HepG2 (cell line): ENCODE measurements around the gene C6orf136. TPM values are rescaled to one million over a fixed set of nuclear protein-coding genes. Genes with fewer than 3 reads are reported as not detected.
A peak's percentile ranks its signal among the peaks of the same experiment; 100 is the strongest.

Source experiments
- ASH2L ChIP-seq: fragments of 300-600, 200-600 bp; sonication (generic); IDR thresholded peaks from 2 replicates; pipeline ENCODE4 v1.7.0; 2017; ENCODE audit warnings: low read depth, mild to moderate bottlenecking, moderate library complexity, mixed read lengths, low read length; ENCODE audit not compliant: insufficient read length
- ATF5 ChIP-seq: sonication (generic); formaldehyde crosslinking; IDR thresholded peaks from 2 replicates; pipeline ENCODE4 v1.4.0; 2020; ENCODE audit warnings: mild to moderate bottlenecking, low read depth, missing genetic modification reagents
- ATM ChIP-seq: fragments of 450-650 bp; IDR thresholded peaks from 2 replicates; pipeline ENCODE4 v1.7.1; 2017; ENCODE audit warnings: mild to moderate bottlenecking, borderline replicate concordance
- FLYWCH1 ChIP-seq: sonication (generic); formaldehyde crosslinking; IDR thresholded peaks from 2 replicates; pipeline ENCODE4 v1.8.1; 2023; ENCODE audit warnings: mild to moderate bottlenecking, missing genetic modification reagents
- FOSL1 ChIP-seq: sonication (generic); formaldehyde crosslinking; IDR thresholded peaks from 2 replicates; pipeline ENCODE4 v1.9.0; 2021; ENCODE audit warnings: missing genetic modification reagents, borderline replicate concordance
- GATAD1 ChIP-seq: IDR thresholded peaks from 2 replicates; pipeline ENCODE4 v1.6.1; 2016; ENCODE audit warnings: missing genetic modification reagents, missing compliant biosample characterization
- GMEB1 ChIP-seq: sonication (generic); formaldehyde crosslinking; IDR thresholded peaks from 2 replicates; pipeline ENCODE4 v1.5.1; 2020; ENCODE audit warnings: missing genetic modification reagents, mild to moderate bottlenecking, borderline replicate concordance
- RXRB ChIP-seq: IDR thresholded peaks from 2 replicates; pipeline ENCODE4 v1.6.1; 2016; ENCODE audit warnings: borderline replicate concordance, missing genetic modification reagents, missing compliant biosample characterization
- SOX5 ChIP-seq: IDR thresholded peaks from 2 replicates; pipeline ENCODE4 v1.6.1; 2016; ENCODE audit warnings: borderline replicate concordance
- SRY ChIP-seq: sonication (generic); formaldehyde crosslinking; IDR thresholded peaks from 2 replicates; pipeline ENCODE4 v1.8.0; 2022; ENCODE audit warnings: mild to moderate bottlenecking, missing genetic modification reagents
- THYN1 ChIP-seq: sonication (generic); formaldehyde crosslinking; IDR thresholded peaks from 2 replicates; pipeline ENCODE4 v1.8.1; 2023; ENCODE audit warnings: low read depth, mild to moderate bottlenecking, moderate library complexity, missing genetic modification reagents, borderline replicate concordance
- YEATS4 ChIP-seq: sonication (generic); formaldehyde crosslinking; IDR thresholded peaks from 2 replicates; pipeline ENCODE4 v1.4.0; 2020; ENCODE audit warnings: missing genetic modification reagents, borderline replicate concordance
- ZBTB7A ChIP-seq: sonication (generic); formaldehyde crosslinking; IDR thresholded peaks from 2 replicates; pipeline ENCODE4 v1.8.0; 2022; ENCODE audit warnings: mild to moderate bottlenecking, missing genetic modification reagents
- ZKSCAN5 ChIP-seq: sonication (generic); formaldehyde crosslinking; IDR thresholded peaks from 2 replicates; pipeline ENCODE4 v1.5.1; 2020; ENCODE audit warnings: mild to moderate bottlenecking, missing genetic modification reagents
- ZNF24 ChIP-seq: fragments of 450-650 bp; IDR thresholded peaks from 2 replicates; pipeline ENCODE4 v1.6.1; 2017; ENCODE audit warnings: antibody characterized with exemption, mild to moderate bottlenecking
- ZNF282 ChIP-seq: fragments of 450-650 bp; IDR thresholded peaks from 2 replicates; pipeline ENCODE4 v1.6.1; 2018; ENCODE audit not compliant: partially characterized antibody
- ZNF430 ChIP-seq: sonication (generic); formaldehyde crosslinking; IDR thresholded peaks from 2 replicates; pipeline ENCODE4 v1.9.0; 2021; ENCODE audit warnings: mild to moderate bottlenecking, missing genetic modification reagents
- ZNF543 ChIP-seq: sonication (generic); formaldehyde crosslinking; IDR thresholded peaks from 2 replicates; pipeline ENCODE4 v1.4.0; 2020; ENCODE audit warnings: mild to moderate bottlenecking, missing genetic modification reagents
- ZNF605 ChIP-seq: sonication (generic); formaldehyde crosslinking; IDR thresholded peaks from 2 replicates; pipeline ENCODE4 v1.8.0; 2022; ENCODE audit warnings: mild to moderate bottlenecking, missing genetic modification reagents
- ZNF724P ChIP-seq: sonication (generic); formaldehyde crosslinking; IDR thresholded peaks from 2 replicates; pipeline ENCODE4 v1.8.0; 2022; ENCODE audit warnings: missing genetic modification reagents, borderline replicate concordance
- ZNF878 ChIP-seq: sonication (generic); formaldehyde crosslinking; IDR thresholded peaks from 2 replicates; pipeline ENCODE4 v1.8.1; 2023; ENCODE audit warnings: mild to moderate bottlenecking, missing genetic modification reagents, moderate library complexity
- ZSCAN30 ChIP-seq: sonication (generic); formaldehyde crosslinking; IDR thresholded peaks from 2 replicates; pipeline ENCODE4 v1.5.0; 2020; ENCODE audit warnings: mild to moderate bottlenecking, missing genetic modification reagents
- polyA plus RNA-seq, 8 experiments: library from polyadenylated mRNA; depleted of rRNA in 3 of 8; stranded (reverse) in 7 of 8; unstranded in 1 of 8; fragments of >200 nt; fragmentation: Illumina TruSeq in 4 of 8; extraction: Trizol in 4 of 8; gene quantifications; 2 replicates each; pipeline versions ENCODE4 v1.2.1 to v1.2.3, GENCODE V29; 2011 to 2016; ENCODE audit warnings: low read depth in 4 of 8, missing spikeins in 1 of 8, mixed read lengths in 1 of 8; ENCODE audit not compliant: insufficient read depth in 1 of 8
- total RNA-seq, 5 experiments: library from RNA; depleted of rRNA; stranded (reverse); fragments of >200 nt; fragmentation: Illumina TruSeq; extraction: Trizol; gene quantifications; 2 replicates each; pipeline ENCODE4 v1.2.3, GENCODE V29; 2016; ENCODE audit warnings: low read depth in 1 of 5
- TF ChIP-seq, protein P1 (sequence below): sonication (generic); formaldehyde crosslinking; conservative IDR thresholded peaks from 2 replicates; pipeline ENCODE4 v1.4.0; 2020; ENCODE audit warnings: missing genetic modification reagents
- TF ChIP-seq, protein P2 (sequence below), 2 experiments: fragments of 450-650 bp in 1 of 2; sonication (generic) in 1 of 2; formaldehyde crosslinking; IDR thresholded peaks; 2 replicates each; pipeline versions ENCODE4 v1.5.0 to v1.8.0; 2020 to 2022; ENCODE audit warnings: mild to moderate bottlenecking in 1 of 2, missing genetic modification reagents in 1 of 2

C6orf136 gene
- total and polyA plus RNA-seq, 2 of the 13 experiments (the other 11 are each of a cell fraction or from before 2014, with no cell fraction given): 12.0 to 26.2 TPM

GRCh38 chr6:30616811-30617564, 29.9 kb upstream of the C6orf136 start, which contains the start of gene PPP1R10 (continued):
- TF ChIP-seq ZSCAN30 (peak; percentile 72; the same call in 1 of the 2 replicates), GMEB1 (CRISPR knock-in tag) (peak; percentile 97), GATAD1 (CRISPR knock-in tag) (peak; percentile 84), ZNF878 (CRISPR knock-in tag) (peak; percentile 62; the same call in 1 of the 2 replicates), THYN1 (CRISPR knock-in tag) (0 out of 2 replicates have a peak, but pooled peaks have one; percentile 49), ZNF430 (peak; percentile 58; the same call in 1 of the 2 replicates), ZNF605 (CRISPR knock-in tag) (peak; percentile 87), ATM (no peak), ASH2L (no peak), ZNF282 (no peak), ZNF24 (peak; percentile 60; the same call in 1 of the 2 replicates), SOX5 (CRISPR knock-in tag) (peak; percentile 62; the same call in 1 of the 2 replicates), ZKSCAN5 (CRISPR knock-in tag) (0 out of 2 replicates have a peak, but pooled peaks have one; percentile 19), YEATS4 (peak; percentile 82), SRY (CRISPR knock-in tag) (no peak), FLYWCH1 (CRISPR knock-in tag) (no peak), ZNF724P (CRISPR knock-in tag) (no peak), FOSL1 (CRISPR knock-in tag) (no peak), RXRB (CRISPR knock-in tag) (peak; percentile 43; the same call in 1 of the 2 replicates), ATF5 (CRISPR knock-in tag) (no peak), ZBTB7A (CRISPR knock-in tag) (0 out of 2 replicates have a peak, but pooled peaks have one; percentile 21), ZNF543 (CRISPR knock-in tag) (0 out of 2 replicates have a peak, but pooled peaks have one; percentile 77)
- TF ChIP-seq, protein P1, sequence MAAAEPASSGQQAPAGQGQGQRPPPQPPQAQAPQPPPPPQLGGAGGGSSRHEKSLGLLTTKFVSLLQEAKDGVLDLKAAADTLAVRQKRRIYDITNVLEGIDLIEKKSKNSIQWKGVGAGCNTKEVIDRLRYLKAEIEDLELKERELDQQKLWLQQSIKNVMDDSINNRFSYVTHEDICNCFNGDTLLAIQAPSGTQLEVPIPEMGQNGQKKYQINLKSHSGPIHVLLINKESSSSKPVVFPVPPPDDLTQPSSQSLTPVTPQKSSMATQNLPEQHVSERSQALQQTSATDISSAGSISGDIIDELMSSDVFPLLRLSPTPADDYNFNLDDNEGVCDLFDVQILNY (CRISPR knock-in tag): no peak; the same call in 1 of the 2 replicates
- TF ChIP-seq, protein P2, sequence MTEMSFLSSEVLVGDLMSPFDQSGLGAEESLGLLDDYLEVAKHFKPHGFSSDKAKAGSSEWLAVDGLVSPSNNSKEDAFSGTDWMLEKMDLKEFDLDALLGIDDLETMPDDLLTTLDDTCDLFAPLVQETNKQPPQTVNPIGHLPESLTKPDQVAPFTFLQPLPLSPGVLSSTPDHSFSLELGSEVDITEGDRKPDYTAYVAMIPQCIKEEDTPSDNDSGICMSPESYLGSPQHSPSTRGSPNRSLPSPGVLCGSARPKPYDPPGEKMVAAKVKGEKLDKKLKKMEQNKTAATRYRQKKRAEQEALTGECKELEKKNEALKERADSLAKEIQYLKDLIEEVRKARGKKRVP (CRISPR knock-in tag; IDR thresholded peaks at IDR 0.05): peak in 1 of 2 experiments; percentile 62; a peak in 3 of 4 replicates
